K562 (cell line): ENCODE results near the gene HSPA13. TPM values are rescaled to one million over a fixed set of nuclear protein-coding genes. Genes with fewer than 3 reads are reported as not detected.

Experiments used
- ATAC-seq: fragments of 200-7000 bp; cut with Tn5 transposase; 3 replicates; pipeline ENCODE4 v1.9.1; 2020; ENCODE audit warnings: moderate library complexity
- BruUV-seq: library from RNA; stranded (reverse); fragments of 400-500 nt; replicated peaks from 2 replicates; lab custom pipeline; 2021; lab: Mats Ljungman, UMichigan
- CTCF ChIA-PET: fragments of 300-600 bp; formaldehyde crosslinking; extraction: SDS; loops from one replicate; lab custom pipeline; 2021; ENCODE audit warnings: low intra/inter-chr PET ratio; lab: Yijun Ruan, JAX
- POLR2A ChIA-PET: fragments of 300-600, 350-650 bp; sonication (Branson Sonifier 250); formaldehyde crosslinking; extraction: SDS; loops from one replicate; lab custom pipeline; 2021; ENCODE audit warnings: antibody characterized with exemption, inconsistent platforms; lab: Yijun Ruan, JAX
- DNase-seq, 4 experiments: peaks; one replicate each; pipeline versions ENCODE4 v3.0.0 to v3.0.0-alpha.2; 2011 to 2018; ENCODE audit warnings: low spot score in 3 of 4, mixed read lengths in 3 of 4; ENCODE audit errors: extremely low read depth in 1 of 4
- FAIRE-seq: peaks from 2 replicates; lab custom pipeline; 2011; peaks lifted over from hg19 to GRCh38; lab: Jason Lieb, UNC
- H2AFZ ChIP-seq: 2 replicates; pipeline ENCODE4 v1.6.0; 2011; ENCODE audit warnings: low read depth, low read length, control low read depth, inconsistent platforms
- H3K27ac ChIP-seq: fragments of 200-600 bp; 3 replicates; pipeline ENCODE4 v1.8.0; 2011; ENCODE audit warnings: low read depth, mild to moderate bottlenecking, control low read depth, inconsistent platforms, low read length, moderate library complexity, mixed read lengths; ENCODE audit errors: extremely low read depth
- H3K27me3 ChIP-seq, 2 experiments: fragments of 300-600 bp in 1 of 2; 2 replicates in 1 of 2; 3 replicates in 1 of 2; pipeline versions ENCODE4 v1.6.0 to v1.8.0; 2011; ENCODE audit warnings: inconsistent platforms in 2 of 2, low read length in 2 of 2, mild to moderate bottlenecking in 1 of 2, mixed read lengths in 1 of 2, moderate library complexity in 1 of 2; ENCODE audit not compliant: control insufficient read depth in 2 of 2, insufficient read depth in 2 of 2
- H3K36me3 ChIP-seq: fragments of 300-600 bp; 3 replicates; pipeline ENCODE4 v1.8.0; 2011; ENCODE audit warnings: mild to moderate bottlenecking, low read length, inconsistent platforms; ENCODE audit not compliant: control insufficient read depth, insufficient read depth
- H3K4me1 ChIP-seq, 2 experiments: fragments of 200-600 bp in 1 of 2; replicated peaks in 1 of 2; 2 replicates in 1 of 2; 3 replicates in 1 of 2; pipeline versions ENCODE4 v1.5.1 to v1.8.0; 2011; ENCODE audit warnings: inconsistent platforms in 2 of 2, low read length in 2 of 2, mild to moderate bottlenecking in 1 of 2, mixed read lengths in 1 of 2, moderate library complexity in 1 of 2; ENCODE audit not compliant: control insufficient read depth in 2 of 2, insufficient read depth in 2 of 2
- H3K4me2 ChIP-seq: 2 replicates; pipeline ENCODE4 v1.6.1; 2011; ENCODE audit warnings: low read length, control low read depth, inconsistent platforms, mixed read lengths; ENCODE audit not compliant: insufficient read depth
- H3K4me3 ChIP-seq: fragments of 200-600 bp; sonication (generic), shearing (Covaris generic); 2 replicates; pipeline ENCODE4 v1.5.1; 2016; ENCODE audit warnings: control low read depth, inconsistent platforms
- H3K79me2 ChIP-seq: fragments of 200-600 bp; 3 replicates; pipeline ENCODE4 v1.8.0; 2011; ENCODE audit warnings: low read length, inconsistent platforms; ENCODE audit not compliant: control insufficient read depth, insufficient read depth
- H3K9ac ChIP-seq, 2 experiments: 2 replicates each; pipeline versions ENCODE4 v1.6.0 to v1.6.1; 2011; ENCODE audit warnings: low read depth in 2 of 2, low read length in 2 of 2, control low read depth in 1 of 2, inconsistent platforms in 1 of 2, mild to moderate bottlenecking in 1 of 2, mixed read lengths in 1 of 2; ENCODE audit not compliant: insufficient read depth in 1 of 2
- H3K9me1 ChIP-seq: one replicate; pipeline ENCODE4 v1.6.0; 2011; ENCODE audit warnings: inconsistent platforms, mild to moderate bottlenecking, low read length, moderate library complexity; ENCODE audit not compliant: control insufficient read depth, insufficient read depth
- H3K9me3 ChIP-seq: replicated peaks from 2 replicates; pipeline ENCODE4 v1.5.1; 2011; ENCODE audit warnings: low read depth, low read length, inconsistent platforms; ENCODE audit not compliant: control insufficient read depth, insufficient read depth
- H4K20me1 ChIP-seq: replicated peaks from 2 replicates; pipeline ENCODE4 v1.6.1; 2011; ENCODE audit warnings: low read length, inconsistent platforms, mixed read lengths; ENCODE audit not compliant: control insufficient read depth, insufficient read depth
- ATF1 ChIP-seq, 2 experiments: fragments of 450-650 bp in 1 of 2; IDR thresholded peaks; 2 replicates each; pipeline ENCODE4 v1.6.1; 2016; ENCODE audit warnings: missing compliant biosample characterization in 1 of 2, missing genetic modification characterization in 1 of 2
- BHLHE40 ChIP-seq: IDR thresholded peaks from 2 replicates; pipeline ENCODE4 v1.6.1; 2011; ENCODE audit warnings: low read length, improper control_type of control experiment
- MTA2 ChIP-seq: fragments of 450-650 bp; IDR thresholded peaks from 2 replicates; pipeline ENCODE4 v1.6.1; 2016; ENCODE audit warnings: low read depth
- NR2C2 ChIP-seq, 2 experiments: fragments of 200-800 bp in 1 of 2; sonication (Bioruptor generic) in 1 of 2; sonication (generic) in 1 of 2; formaldehyde crosslinking in 1 of 2; IDR thresholded peaks; 2 replicates each; pipeline versions ENCODE4 v1.6.1 to v1.8.0; 2016 to 2022; ENCODE audit warnings: mild to moderate bottlenecking in 1 of 2, missing compliant biosample characterization in 1 of 2, missing genetic modification characterization in 1 of 2, missing genetic modification reagents in 1 of 2
- TEAD4 ChIP-seq, 2 experiments: sonication (generic) in 1 of 2; formaldehyde crosslinking in 1 of 2; IDR thresholded peaks; 2 replicates each; pipeline versions ENCODE4 v1.6.1 to v1.8.0; 2012 to 2022; ENCODE audit warnings: borderline replicate concordance in 1 of 2, inconsistent platforms in 1 of 2, low read length in 1 of 2, mild to moderate bottlenecking in 1 of 2, missing genetic modification reagents in 1 of 2
- TGIF2 ChIP-seq: sonication (generic); formaldehyde crosslinking; IDR thresholded peaks from 2 replicates; pipeline ENCODE4 v1.8.1; 2022; ENCODE audit warnings: mild to moderate bottlenecking, missing genetic modification reagents, moderate library complexity
- ZNF551 ChIP-seq: fragments of 250-450 bp; sonication (Bioruptor Pico); IDR thresholded peaks from 2 replicates; pipeline ENCODE4 v1.5.0; 2021; ENCODE audit warnings: mild to moderate bottlenecking, moderate library complexity
- WGBS: fragments of 100-300 bp; shearing (Covaris generic); methylation state at CpG from one replicate; pipeline ENCODE4 v1.1.6; 2016; ENCODE audit warnings: low coverage, mixed read lengths; ENCODE audit not compliant: insufficient coverage; ENCODE audit errors: missing lambda C conversion rate; 5-methylcytosine and 5-hydroxymethylcytosine counted together
- in situ Hi-C: fragments of 300-500 bp; cut with MboI; formaldehyde crosslinking; loops from 4 replicates; pipeline ENCODE4 v1.15.0; 2018; ENCODE audit warnings: inconsistent platforms, mixed read lengths
- intact Hi-C: fragments of 100-400 bp; cut with micrococcal nuclease; formaldehyde crosslinking; loops from 2 replicates; pipeline ENCODE4 v1.14.2; 2022
- polyA plus RNA-seq, 8 experiments: library from polyadenylated mRNA; depleted of rRNA in 4 of 8; stranded (reverse) in 5 of 8; unstranded in 3 of 8; fragments of >200 nt; fragmentation: Nextera tagmentation in 2 of 8; fragmentation: Illumina TruSeq in 1 of 8; extraction: Ambion mirVana in 2 of 8; extraction: Trizol in 1 of 8; gene quantifications; 2 replicates each; pipeline versions ENCODE4 v1.2.1 to v1.2.3, GENCODE V29; 2011 to 2014; ENCODE audit warnings: inconsistent platforms in 1 of 8, missing spikeins in 1 of 8
- total RNA-seq, 7 experiments: library from RNA; depleted of rRNA in 6 of 7; stranded (reverse); fragments of >200 nt in 6 of 7; fragmentation: Illumina TruSeq in 2 of 7; extraction: Trizol in 2 of 7; gene quantifications; 2 replicates each; pipeline versions ENCODE4 v1.2.1 to v1.2.3, GENCODE V29; 2011 to 2021; ENCODE audit warnings: low replicate concordance in 1 of 7
- TF ChIP-seq, protein P1 (sequence below): sonication (generic); formaldehyde crosslinking; IDR thresholded peaks from 2 replicates; pipeline ENCODE4 v1.8.0; 2022; ENCODE audit warnings: mild to moderate bottlenecking, missing genetic modification reagents
- TF ChIP-seq, protein P2 (sequence below), 3 experiments: IDR thresholded peaks in 2 of 3; conservative IDR thresholded peaks in 1 of 3; 2 replicates each; pipeline ENCODE4 v1.5.1; 2011 to 2012; ENCODE audit warnings: low read length in 3 of 3, mild to moderate bottlenecking in 3 of 3, control low read depth in 2 of 3, improper control_type of control experiment in 1 of 3, inconsistent platforms in 1 of 3, low read depth in 1 of 3, mixed read lengths in 1 of 3, moderate library complexity in 1 of 3; ENCODE audit not compliant: insufficient read depth in 2 of 3

HSPA13 gene
- total and polyA plus RNA-seq, 9 of the 15 experiments (the other 6 are each of a cell fraction or from before 2014, with no cell fraction given) = 12.5 to 28.8 (median 23.9) TPM

DNA sequence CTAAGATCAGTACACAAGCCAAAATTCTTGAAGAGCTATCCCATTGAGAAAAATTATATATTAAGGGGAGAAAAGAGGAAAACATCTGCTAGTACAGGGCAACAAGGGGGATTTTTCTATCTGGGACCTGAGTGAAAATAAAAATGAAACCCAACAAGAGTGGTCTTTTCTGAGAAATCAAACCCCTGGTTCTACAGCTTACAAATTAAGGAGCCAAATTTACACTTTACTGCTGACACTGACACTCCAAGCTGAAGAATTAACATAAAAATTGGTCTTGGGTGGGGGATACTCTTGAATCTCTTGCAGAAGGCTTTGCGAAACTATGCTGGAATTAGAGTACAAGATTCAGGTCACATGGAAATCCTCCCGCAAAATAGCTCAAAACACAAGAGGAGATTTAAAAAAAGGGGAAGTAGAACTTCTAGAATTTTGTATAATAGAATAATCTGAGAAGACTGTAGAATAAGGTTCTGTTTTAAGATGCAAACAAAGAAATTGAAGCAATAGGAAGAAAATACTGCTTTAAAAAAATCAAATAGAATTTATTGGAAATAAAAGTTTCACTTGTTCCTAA is 32.1 kb upstream of the HSPA13 start:
- H3K4me1 ChIP-seq = no peaks in the 10 kb centered on the region
- no peak overlapping the region for H3K27ac ChIP-seq
- ChIA-PET POLR2A (interaction anchor here (0.6 kb wide), 1 partner anchor 242 kb away, joined by 3 read pairs; no protein-coding TSS in a partner anchor), CTCF (no interaction called here)
- no peak overlapping the region for H3K4me3 ChIP-seq
- no peaks in the 10 kb centered on the region for H3K27me3 ChIP-seq
- H3K79me2 ChIP-seq = no peaks in the 10 kb centered on the region
- 37% methylated on average over 2 of the region's 2 CpGs for WGBS
- BruUV-seq = no TSS peak
- no peak for TF ChIP-seq ZNF551 (CRISPR knock-in tag)
- TF ChIP-seq, protein P1, sequence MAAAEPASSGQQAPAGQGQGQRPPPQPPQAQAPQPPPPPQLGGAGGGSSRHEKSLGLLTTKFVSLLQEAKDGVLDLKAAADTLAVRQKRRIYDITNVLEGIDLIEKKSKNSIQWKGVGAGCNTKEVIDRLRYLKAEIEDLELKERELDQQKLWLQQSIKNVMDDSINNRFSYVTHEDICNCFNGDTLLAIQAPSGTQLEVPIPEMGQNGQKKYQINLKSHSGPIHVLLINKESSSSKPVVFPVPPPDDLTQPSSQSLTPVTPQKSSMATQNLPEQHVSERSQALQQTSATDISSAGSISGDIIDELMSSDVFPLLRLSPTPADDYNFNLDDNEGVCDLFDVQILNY (CRISPR knock-in tag) = no peak
- TF ChIP-seq, protein P2, sequence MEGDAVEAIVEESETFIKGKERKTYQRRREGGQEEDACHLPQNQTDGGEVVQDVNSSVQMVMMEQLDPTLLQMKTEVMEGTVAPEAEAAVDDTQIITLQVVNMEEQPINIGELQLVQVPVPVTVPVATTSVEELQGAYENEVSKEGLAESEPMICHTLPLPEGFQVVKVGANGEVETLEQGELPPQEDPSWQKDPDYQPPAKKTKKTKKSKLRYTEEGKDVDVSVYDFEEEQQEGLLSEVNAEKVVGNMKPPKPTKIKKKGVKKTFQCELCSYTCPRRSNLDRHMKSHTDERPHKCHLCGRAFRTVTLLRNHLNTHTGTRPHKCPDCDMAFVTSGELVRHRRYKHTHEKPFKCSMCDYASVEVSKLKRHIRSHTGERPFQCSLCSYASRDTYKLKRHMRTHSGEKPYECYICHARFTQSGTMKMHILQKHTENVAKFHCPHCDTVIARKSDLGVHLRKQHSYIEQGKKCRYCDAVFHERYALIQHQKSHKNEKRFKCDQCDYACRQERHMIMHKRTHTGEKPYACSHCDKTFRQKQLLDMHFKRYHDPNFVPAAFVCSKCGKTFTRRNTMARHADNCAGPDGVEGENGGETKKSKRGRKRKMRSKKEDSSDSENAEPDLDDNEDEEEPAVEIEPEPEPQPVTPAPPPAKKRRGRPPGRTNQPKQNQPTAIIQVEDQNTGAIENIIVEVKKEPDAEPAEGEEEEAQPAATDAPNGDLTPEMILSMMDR (IDR thresholded peaks at IDR 0.05 in 2 of 3, conservative IDR thresholded peaks at IDR 0.05 in 1 of 3; ENCODE audit: insufficient read depth in 2 of 3, low read depth in 1 of 3, low read length in 3 of 3) = no peak
- TF ChIP-seq MTA2 = no peak
- TF ChIP-seq TGIF2 (CRISPR knock-in tag) = no peak
- TF ChIP-seq ATF1 (CRISPR knock-in tag; IDR thresholded peaks at IDR 0.05) = no peak
- TF ChIP-seq ATF1 (tag; IDR thresholded peaks at IDR 0.05) = no peak
- no peak for TF ChIP-seq BHLHE40
- TF ChIP-seq TEAD4 (IDR thresholded peaks at IDR 0.05; ENCODE audit: low read length) = no peak
- no peak for TF ChIP-seq TEAD4 (CRISPR knock-in tag; IDR thresholded peaks at IDR 0.05; ENCODE audit: borderline replicate concordance)
- no peak for TF ChIP-seq NR2C2 (CRISPR knock-in tag; IDR thresholded peaks at IDR 0.05)
- TF ChIP-seq NR2C2 (tag; IDR thresholded peaks at IDR 0.05) = no peak
- H2AFZ ChIP-seq = no peak overlapping the region
- H3K4me2 ChIP-seq = no peak overlapping the region
- DNase-seq (no peak), ATAC-seq (no peak), FAIRE-seq (no peak)
- no peaks in the 10 kb centered on the region for H3K9me1 ChIP-seq
- in situ Hi-C loops (loop anchor here (25.0 kb wide), 2 partner anchors 872 to 1072 kb away; no protein-coding TSS in a partner anchor), intact Hi-C loops (no loop called here)
- peaks cover 5% of the 10 kb centered on the region for H3K9me3 ChIP-seq
- no peaks in the 10 kb centered on the region for H4K20me1 ChIP-seq
- no peaks in the 10 kb centered on the region for H3K36me3 ChIP-seq
- no peak overlapping the region for H3K9ac ChIP-seq
